ENCODE data around the gene AHCYL1.

Gene AHCYL1

GRCh38 chr1:109969907-109970306 lies 14.7 kb upstream of the AHCYL1 start:
- H3K4me3 ChIP-seq: no peak overlapping the region
- H3K4me1 ChIP-seq: peaks cover 0 to 6% (median 0%) of the 10 kb centered on the region in 10 experiments; a peak in 3 of 20 replicates
- TF ChIP-seq Cebpa-rat (IDR thresholded peaks at IDR 0.05): no peak
- peaks cover 0 to 16% (median 5%) of the 10 kb centered on the region in 11 experiments; a peak in 8 of 22 replicates for H3K9me3 ChIP-seq (replicated peaks in 1 of 11)
- H3K27me3 ChIP-seq: no peaks in the 10 kb centered on the region
- 0 out of 22 replicates have a peak overlapping the region, but pooled peaks of 1 of the 11 experiments have one; percentile 4 for H3K4me2 ChIP-seq
- no peak overlapping the region for H3K27ac ChIP-seq
- H3K9ac ChIP-seq: no peak overlapping the region
- no peaks in the 10 kb centered on the region for H4K20me1 ChIP-seq
- H3K36me3 ChIP-seq: no peaks in the 10 kb centered on the region

- Histone ChIP-seq H3K36me3 (no peaks in the 10 kb centered on the region), H3K9ac (no peak overlapping the region), H4K20me1 (no peaks in the 10 kb centered on the region), H3K27me3 (no peaks in the 10 kb centered on the region), H3K27ac (no peak overlapping the region), H3K9me3 (replicated peaks in 1 of 11) (peaks cover 0 to 5% (median 0%) of the 10 kb centered on the region in 11 experiments; a peak in 2 of 22 replicates), H3K4me2 (no peak overlapping the region), H3K4me1 (peaks cover 0 to 6% (median 0%) of the 10 kb centered on the region in 10 experiments; a peak in 3 of 20 replicates), H3K4me3 (no peak overlapping the region)
- TF ChIP-seq Cebpa-rat (IDR thresholded peaks at IDR 0.05): no peak
These were observed 13.0 kb upstream of the AHCYL1 start for GRCh38 chr1:109971559-109971958.

GRCh38 chr1:109974191-109974590 lies 10.4 kb upstream of the AHCYL1 start:
- Histone ChIP-seq H3K27ac (no peak overlapping the region), H3K4me1 (peaks cover 0 to 7% (median 0%) of the 10 kb centered on the region in 10 experiments; a peak in 7 of 20 replicates), H3K36me3 (no peaks in the 10 kb centered on the region), H4K20me1 (no peaks in the 10 kb centered on the region), H3K9ac (no peak overlapping the region), H3K4me3 (no peak overlapping the region), H3K27me3 (no peaks in the 10 kb centered on the region), H3K9me3 (replicated peaks in 1 of 11) (peaks cover 0 to 5% (median 0%) of the 10 kb centered on the region in 11 experiments; a peak in 2 of 22 replicates), H3K4me2 (no peak overlapping the region)
- TF ChIP-seq Cebpa-rat (IDR thresholded peaks at IDR 0.05): no peak

- no peaks in the 10 kb centered on the region for H4K20me1 ChIP-seq
- no peak overlapping the region for H3K9ac ChIP-seq
- TF ChIP-seq Cebpa-rat (IDR thresholded peaks at IDR 0.05): no peak
- no peaks in the 10 kb centered on the region for H3K27me3 ChIP-seq
- H3K9me3 ChIP-seq (replicated peaks in 1 of 11): no peaks in the 10 kb centered on the region
- no peaks in the 10 kb centered on the region for H3K36me3 ChIP-seq
- peaks cover 0 to 13% (median 3%) of the 10 kb centered on the region in 10 experiments; a peak in 8 of 20 replicates for H3K4me1 ChIP-seq
- H3K4me3 ChIP-seq: no peak overlapping the region
- H3K4me2 ChIP-seq: no peak overlapping the region
- H3K27ac ChIP-seq: no peak overlapping the region
These were observed 8.8 kb upstream of the AHCYL1 start for GRCh38 chr1:109975718-109976117.

- Histone ChIP-seq H4K20me1 (no peaks in the 10 kb centered on the region), H3K27me3 (no peaks in the 10 kb centered on the region), H3K4me3 (no peak overlapping the region), H3K9me3 (replicated peaks in 1 of 11) (no peaks in the 10 kb centered on the region), H3K4me2 (no peak overlapping the region), H3K36me3 (no peaks in the 10 kb centered on the region), H3K9ac (no peak overlapping the region), H3K4me1 (peaks cover 0 to 20% (median 7%) of the 10 kb centered on the region in 10 experiments; a peak in 11 of 20 replicates), H3K27ac (no peak overlapping the region)
- TF ChIP-seq Cebpa-rat (IDR thresholded peaks at IDR 0.05): no peak
These were observed 7.8 kb upstream of the AHCYL1 start for GRCh38 chr1:109976762-109977161.

GRCh38 chr1:109977225-109977624 lies 7.3 kb upstream of the AHCYL1 start:
- Histone ChIP-seq H3K9me3 (replicated peaks in 1 of 11) (no peaks in the 10 kb centered on the region), H3K9ac (no peak overlapping the region), H3K4me1 (peaks cover 0 to 24% (median 8%) of the 10 kb centered on the region in 10 experiments; a peak in 11 of 20 replicates), H3K27ac (no peak overlapping the region), H3K4me3 (no peak overlapping the region), H3K36me3 (no peaks in the 10 kb centered on the region), H4K20me1 (no peaks in the 10 kb centered on the region), H3K27me3 (no peaks in the 10 kb centered on the region), H3K4me2 (no peak overlapping the region)
- no peak for TF ChIP-seq Cebpa-rat (IDR thresholded peaks at IDR 0.05)

- Histone ChIP-seq H4K20me1 (no peaks in the 10 kb centered on the region), H3K9ac (no peak overlapping the region), H3K4me2 (no peak overlapping the region), H3K27me3 (no peaks in the 10 kb centered on the region), H3K4me3 (no peak overlapping the region), H3K27ac (no peak overlapping the region), H3K9me3 (replicated peaks in 1 of 11) (no peaks in the 10 kb centered on the region), H3K36me3 (no peaks in the 10 kb centered on the region), H3K4me1 (peaks cover 0 to 30% (median 11%) of the 10 kb centered on the region in 10 experiments; a peak in 16 of 20 replicates)
- TF ChIP-seq Cebpa-rat (IDR thresholded peaks at IDR 0.05): no peak
These were observed 6.7 kb upstream of the AHCYL1 start for GRCh38 chr1:109977657-109978378.

- Histone ChIP-seq H3K4me2 (peak overlapping the region in 4 of 11 experiments; percentile 22 to 54 (median 30); a peak in 6 of 22 replicates), H3K9me3 (replicated peaks in 1 of 11) (no peaks in the 10 kb centered on the region), H3K9ac (no peak overlapping the region), H3K27me3 (no peaks in the 10 kb centered on the region), H3K36me3 (no peaks in the 10 kb centered on the region), H3K4me1 (peaks cover 11 to 41% (median 21%) of the 10 kb centered on the region in 10 experiments), H3K4me3 (no peak overlapping the region), H3K27ac (peak overlapping the region in 1 of 11 experiments; percentile 11; a peak in 1 of 22 replicates), H4K20me1 (no peaks in the 10 kb centered on the region)
- no peak for TF ChIP-seq Cebpa-rat (IDR thresholded peaks at IDR 0.05)
These were observed 5.6 kb upstream of the AHCYL1 start for GRCh38 chr1:109978761-109979488.

- Histone ChIP-seq H3K4me3 (no peak overlapping the region), H3K27ac (no peak overlapping the region), H3K4me1 (peaks cover 15 to 46% (median 25%) of the 10 kb centered on the region in 10 experiments), H4K20me1 (no peaks in the 10 kb centered on the region), H3K36me3 (no peaks in the 10 kb centered on the region), H3K9ac (no peak overlapping the region), H3K27me3 (no peaks in the 10 kb centered on the region), H3K4me2 (peak overlapping the region in 4 of 11 experiments; percentile 22 to 54 (median 30); a peak in 6 of 22 replicates), H3K9me3 (replicated peaks in 1 of 11) (no peaks in the 10 kb centered on the region)
- TF ChIP-seq Cebpa-rat (IDR thresholded peaks at IDR 0.05): no peak
These were observed 5.0 kb upstream of the AHCYL1 start for GRCh38 chr1:109979489-109980091.

Data from BLaER1 treated with 17β-estradiol and CSF1 and Interleukin-3, amounts not matched to agents 10 nM and 100 nM (cell line).